ENCODE data around the gene PDE1C.
"Not testable (repeated sequence)": the region's sequence is repeated elsewhere in the genome, so short reads cannot be mapped to it uniquely, and the experiment has no call there.

Gene PDE1C

DNA sequence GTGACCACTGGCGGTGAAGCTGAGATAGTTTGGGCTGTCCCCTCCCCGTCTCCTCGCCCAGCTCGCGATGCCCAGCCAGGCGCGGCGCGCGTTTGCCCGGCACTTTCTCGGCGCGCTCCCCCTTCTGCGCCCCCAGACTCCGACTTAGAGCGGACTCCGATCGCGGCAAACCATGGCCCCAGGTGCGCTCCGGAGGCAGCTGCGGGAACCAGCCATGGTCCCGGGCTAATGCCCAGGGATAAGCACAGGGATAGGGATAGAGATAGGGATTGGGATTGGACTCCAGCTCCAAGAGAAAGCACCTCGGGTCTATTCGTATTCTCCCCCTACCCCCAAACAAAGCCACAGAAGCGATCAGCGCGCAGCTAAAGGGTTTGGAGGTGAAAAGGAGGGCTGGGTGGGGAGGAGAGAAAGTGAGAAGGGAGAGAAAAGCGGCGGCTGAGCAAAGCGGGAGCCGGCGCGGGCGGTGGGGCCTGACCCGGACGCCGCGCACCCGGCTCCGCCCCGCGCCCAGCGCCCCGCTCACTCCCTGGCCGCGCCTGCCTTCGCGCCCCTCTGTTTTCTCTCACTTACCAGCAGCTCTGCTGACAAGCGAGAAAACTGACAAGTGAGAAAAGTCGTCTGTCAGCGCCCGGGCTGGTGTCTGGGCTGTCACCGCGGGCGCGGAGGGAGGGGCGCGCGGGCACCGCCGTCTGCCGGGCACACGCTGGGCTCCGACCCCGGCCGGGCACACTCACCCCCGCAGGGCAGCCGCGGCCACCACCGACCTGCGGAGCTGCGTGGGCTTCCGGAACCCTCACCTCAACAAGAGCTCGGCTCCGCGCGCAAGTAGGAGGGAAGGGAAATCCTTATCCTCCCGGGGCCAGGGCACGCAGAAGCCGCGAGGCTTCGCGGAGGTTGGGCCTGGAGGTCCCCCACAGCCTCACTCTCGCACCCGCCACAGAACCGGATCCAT, at the start of gene PDE1C:
TSS of gene PDE1C (minus strand) at position 2 of the 955 bp plus-strand sequence.
- DNase-seq (ENCODE audit: low read depth) = no peak

DNA sequence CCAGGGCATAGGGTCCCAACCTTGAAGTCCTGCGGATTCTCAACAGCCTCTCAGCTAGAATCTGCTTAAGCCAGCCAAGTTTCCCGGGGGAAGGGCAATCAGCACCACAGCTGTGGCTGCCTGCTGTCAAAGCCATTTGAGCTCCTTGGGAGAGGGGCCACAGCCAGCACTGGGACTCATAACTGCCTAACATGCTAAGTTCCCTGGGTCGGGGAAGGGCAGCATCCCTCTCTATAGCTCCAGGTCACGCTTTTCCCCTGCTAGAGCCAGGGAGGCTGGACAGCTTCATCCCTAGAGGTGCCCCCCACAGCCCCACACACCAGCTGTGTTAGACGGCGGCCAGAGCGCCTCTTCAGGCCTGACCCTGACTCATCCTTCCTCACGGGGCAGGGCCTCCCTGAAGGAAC, 49.6 kb upstream of the PDE1C start:
- no peak for DNase-seq (ENCODE audit: low read depth)

- DNase-seq (ENCODE audit: low read depth) = no peak
These were observed 47.6 kb upstream of the PDE1C start for GRCh38 chr7:32117837-32118236.

- no peak for DNase-seq (ENCODE audit: low read depth)
These were observed 46.2 kb upstream of the PDE1C start for GRCh38 chr7:32116436-32116835.

GRCh38 chr7:32115831-32116230, 45.6 kb upstream of the PDE1C start:
- no peak for DNase-seq (ENCODE audit: low read depth)

DNA sequence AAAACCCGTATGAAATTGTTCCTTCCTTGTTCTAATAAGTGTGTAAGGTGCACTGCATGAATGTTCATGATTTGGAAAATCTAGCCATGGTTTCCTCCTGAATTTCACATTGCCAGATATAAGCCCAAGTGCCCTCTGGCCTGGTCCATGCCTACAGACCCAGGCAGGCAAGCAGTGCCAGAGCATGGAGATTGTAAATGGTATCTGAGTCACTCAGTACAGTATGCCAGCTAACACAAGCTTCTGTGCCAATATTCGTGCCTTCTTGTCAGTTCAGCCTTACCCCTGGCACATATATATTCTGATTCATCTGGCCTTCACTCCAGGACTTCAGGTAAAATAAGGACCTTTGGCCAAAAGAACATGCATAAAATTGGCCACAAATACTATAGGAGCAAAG, 38.4 kb upstream of the PDE1C start:
- DNase-seq (ENCODE audit: low read depth) = no peak

DNA sequence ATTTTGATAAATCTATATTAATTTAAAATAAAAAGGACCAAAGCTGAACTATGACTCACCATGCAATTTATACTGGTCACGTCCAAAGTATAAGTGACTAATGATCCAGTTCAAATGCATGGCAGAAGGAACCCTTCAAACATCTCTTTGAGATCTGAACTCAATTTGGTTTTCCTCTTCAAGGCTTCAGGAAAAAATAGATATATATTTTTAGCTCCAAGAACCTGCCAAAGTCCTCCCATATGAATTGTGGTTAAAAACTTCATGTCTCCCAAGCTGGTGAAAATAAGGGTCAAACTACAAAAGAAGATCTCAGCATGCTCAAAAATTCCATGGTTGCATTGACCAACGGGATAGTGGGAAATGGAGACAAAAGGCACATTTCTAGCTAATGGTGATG, 34.6 kb upstream of the PDE1C start:
- DNase-seq (ENCODE audit: low read depth) = peak; percentile 22

DNA sequence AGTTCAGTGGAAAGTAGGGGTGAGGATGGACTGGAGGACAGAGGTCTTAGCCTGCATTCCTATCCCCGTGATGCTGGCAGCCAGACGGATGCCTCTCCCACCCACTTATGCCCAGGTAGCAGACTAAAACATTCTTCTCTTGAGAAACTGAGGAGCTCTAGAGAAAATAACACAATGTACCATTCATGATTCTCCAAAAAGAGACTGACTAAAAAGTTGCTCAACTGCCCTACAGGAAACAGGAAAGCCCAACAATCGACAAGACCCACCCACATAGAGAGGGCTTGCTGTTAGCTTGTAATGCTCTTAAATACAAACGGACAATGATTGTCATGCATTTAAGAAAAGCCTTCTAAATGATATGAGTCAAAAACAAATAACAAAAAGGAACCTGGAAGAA, 33.2 kb upstream of the PDE1C start:
- DNase-seq (ENCODE audit: low read depth) = no peak

DNA sequence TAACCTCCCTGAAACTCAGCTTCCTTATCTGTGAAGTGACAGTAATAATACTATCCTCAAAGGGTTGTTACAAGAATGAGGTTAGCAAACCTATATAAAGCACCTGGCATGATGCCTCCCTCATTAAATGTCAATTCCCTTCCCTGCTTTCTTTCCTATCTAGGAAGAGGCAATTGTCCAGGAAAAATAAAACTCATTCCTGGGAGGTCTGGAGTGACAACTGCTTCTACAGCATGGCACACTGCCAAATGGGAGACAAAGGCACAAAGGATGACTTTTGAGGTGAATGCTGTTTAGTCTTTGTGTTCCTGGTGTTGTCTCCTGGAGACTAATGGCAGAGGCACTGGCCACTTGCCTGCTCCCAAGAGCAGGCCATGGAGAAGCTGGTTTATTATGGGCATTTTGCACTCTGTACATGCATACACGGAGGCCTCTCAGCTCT, 32.2 kb upstream of the PDE1C start:
- DNase-seq (ENCODE audit: low read depth) = no peak

DNA sequence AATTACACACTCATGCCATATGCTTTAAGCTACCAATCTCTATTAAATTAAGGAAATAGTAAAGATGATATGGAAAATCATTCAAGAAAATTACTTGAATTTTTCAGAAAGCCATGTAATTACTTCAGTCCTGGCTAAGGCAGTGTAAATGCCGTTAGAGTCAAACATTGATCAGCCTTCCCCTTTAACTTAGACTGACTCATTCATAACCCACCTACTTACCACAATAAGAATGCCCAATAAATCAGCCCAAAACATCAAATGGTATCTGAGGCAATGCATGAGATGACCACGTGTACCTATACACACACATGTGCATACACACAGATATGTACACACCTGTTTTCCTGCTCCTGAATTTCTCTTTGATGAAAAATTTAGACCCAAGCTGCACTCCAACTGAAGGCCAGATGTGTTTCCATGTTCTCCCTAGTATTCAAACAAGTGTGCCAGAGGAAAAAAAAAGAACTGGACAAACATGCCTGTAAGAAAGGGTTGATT, 30.2 kb upstream of the PDE1C start:
- no peak for DNase-seq (ENCODE audit: low read depth)

DNA sequence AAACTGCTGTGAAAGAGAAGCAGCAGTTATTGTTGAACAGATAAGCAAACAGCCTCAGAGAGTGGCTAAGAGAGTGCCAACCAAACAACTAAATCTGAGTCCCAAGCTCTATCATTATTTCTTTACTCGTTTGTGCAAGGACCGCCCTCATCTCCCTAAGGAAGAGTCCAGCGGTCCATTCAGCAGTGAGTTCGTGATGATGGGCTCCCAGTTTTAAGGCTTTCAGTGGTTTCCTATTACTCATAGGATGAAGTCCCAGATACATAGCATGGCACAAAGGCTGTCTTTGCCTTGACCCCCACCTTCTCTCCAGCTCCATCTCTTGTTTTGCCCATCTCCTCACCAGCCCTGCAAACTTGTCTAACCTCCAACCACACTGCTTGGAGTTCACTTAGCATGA, 24.3 kb upstream of the PDE1C start:
- no peak for DNase-seq (ENCODE audit: low read depth)

DNA sequence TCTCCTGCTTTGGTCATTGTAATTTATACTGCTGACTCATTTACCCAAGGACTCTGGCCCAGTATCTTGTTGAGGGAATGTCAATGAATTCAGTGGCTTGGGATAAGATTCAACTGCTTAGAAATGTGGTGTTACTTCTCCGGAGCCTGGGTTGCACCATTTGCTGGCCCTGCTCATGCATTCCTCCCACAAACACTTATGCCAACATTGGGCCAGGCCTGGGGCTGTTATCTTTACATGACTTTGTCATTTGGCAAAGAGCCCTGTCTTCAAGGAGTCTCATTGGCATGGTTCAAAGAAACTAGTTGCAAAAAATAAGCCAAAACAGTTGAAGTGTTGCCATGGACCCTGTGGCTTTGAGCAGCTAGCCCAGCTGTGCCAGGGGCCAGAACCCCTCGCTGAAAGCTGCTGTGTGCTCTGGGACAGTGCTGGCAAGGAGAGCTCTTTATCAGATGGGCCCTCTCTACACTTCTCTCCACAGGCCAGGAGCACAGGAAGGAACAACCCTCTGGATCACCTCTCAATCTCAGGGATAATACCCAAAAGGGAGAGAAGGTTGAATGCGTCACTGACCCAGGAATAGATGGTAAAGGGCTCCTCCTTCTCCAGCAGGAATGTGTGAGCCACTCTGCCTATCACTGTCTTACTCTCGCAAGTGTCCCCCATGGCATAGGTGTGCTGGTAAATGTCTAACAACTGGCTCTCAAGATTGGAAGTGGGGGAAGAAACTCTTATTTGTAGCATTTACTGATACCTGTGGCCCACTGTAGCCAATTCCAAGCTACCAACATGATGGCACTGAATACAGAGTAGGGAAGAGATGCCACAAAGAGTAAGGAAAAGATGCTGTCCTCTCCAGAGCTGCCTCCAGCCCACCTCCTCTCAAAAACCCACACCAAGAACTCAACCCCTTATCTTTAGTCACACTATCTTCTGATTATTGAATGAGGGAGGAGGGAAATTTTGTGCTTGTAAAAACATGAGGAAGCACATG, 23.5 kb upstream of the PDE1C start:
- DNase-seq (ENCODE audit: low read depth) = peak; percentile 93

- DNase-seq (ENCODE audit: low read depth) = no peak
These were observed 22.1 kb upstream of the PDE1C start for GRCh38 chr7:32092346-32092745.

GRCh38 chr7:32091608-32092210, 21.5 kb upstream of the PDE1C start:
- DNase-seq (ENCODE audit: low read depth) = no peak

DNA sequence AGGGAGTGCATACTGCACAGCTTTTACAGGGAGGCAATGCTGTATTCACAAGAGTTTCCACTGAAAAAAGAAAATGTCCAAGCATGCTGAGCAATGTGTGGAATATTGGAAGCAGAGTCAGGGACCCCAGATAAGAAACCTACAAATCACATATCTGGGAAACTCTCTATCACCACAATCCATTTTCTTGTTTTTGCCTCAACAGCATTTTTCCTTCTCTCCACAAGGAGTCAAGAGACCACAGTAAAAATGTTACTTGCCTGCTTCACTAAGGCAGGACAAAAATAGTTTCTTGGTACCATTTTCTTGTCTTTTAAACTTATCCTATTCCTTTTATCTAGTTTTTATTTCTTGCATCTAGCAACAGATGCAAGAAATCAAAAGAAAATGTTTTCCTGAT, 19.5 kb upstream of the PDE1C start:
- DNase-seq (ENCODE audit: low read depth) = no peak

GRCh38 chr7:32089256-32089655, 19.0 kb upstream of the PDE1C start:
- no peak for DNase-seq (ENCODE audit: low read depth)

DNA sequence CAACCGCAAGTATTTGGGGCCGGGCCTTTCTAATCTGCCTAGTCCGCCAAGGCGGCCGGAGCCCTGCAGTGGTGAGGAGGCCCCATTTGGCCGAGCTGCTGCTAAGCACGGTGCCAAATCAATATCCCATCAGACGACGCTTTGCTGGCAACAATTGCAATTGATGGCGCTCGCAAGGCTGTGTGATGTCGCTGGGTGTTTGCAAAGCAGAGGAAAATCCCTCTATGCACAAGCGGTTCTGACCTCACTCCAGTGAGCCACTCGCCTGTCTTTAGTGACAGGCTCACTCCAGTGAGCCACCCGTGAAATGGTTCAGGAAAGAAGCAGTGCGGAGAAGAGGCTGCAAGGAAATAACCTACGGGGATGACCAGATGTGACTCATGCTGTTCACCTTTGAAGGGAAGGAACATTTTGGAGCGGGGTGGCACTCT, 18.3 kb upstream of the PDE1C start:
- DNase-seq (ENCODE audit: low read depth) = no peak

- no peak for DNase-seq (ENCODE audit: low read depth)
These were observed 9.3 kb upstream of the PDE1C start for GRCh38 chr7:32079510-32079909.

DNA sequence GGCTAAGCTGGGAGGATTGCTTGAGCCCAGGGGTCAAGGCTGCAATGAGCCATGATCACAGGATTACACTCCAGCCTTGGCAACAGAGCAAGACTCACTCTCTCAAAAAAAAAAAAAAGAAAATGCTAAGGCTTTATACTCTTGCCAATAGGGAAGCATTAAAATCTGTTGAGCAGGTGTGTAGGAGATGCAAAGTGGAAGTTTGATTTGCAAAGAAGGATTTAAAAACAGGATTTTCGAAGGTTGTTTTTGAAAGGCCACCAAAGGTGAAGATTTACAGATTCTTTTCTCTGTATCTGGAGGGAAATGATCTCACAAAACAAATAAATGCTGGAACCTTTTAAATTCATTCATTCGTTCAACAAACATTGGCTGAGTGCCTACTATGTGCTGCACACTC, 8.6 kb upstream of the PDE1C start:
- DNase-seq (ENCODE audit: low read depth) = no peak

DNA sequence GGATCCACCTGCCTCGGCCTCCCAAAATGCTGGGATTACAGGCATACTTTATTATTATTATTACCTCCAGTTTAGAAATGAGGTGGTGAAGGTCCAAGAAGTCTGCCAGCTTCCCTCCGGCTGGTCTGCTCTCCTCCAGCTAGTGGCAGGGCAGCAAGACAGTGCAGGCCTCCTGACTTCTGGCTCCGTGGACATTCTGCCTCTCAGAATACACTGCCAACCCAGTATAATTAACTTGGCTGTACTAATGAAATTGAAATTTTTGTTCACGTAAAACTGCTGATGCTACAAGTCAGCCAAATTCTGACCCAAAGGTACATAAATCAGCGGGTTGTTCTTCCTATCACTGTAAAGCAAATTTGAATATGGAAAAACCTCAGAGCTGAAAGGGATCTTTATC, 7.6 kb upstream of the PDE1C start:
- no peak for DNase-seq (ENCODE audit: low read depth)

- DNase-seq (ENCODE audit: low read depth) = not testable (repeated sequence)
These were observed 6.6 kb upstream of the PDE1C start for GRCh38 chr7:32076802-32077201.

GRCh38 chr7:32075612-32076011, 5.4 kb upstream of the PDE1C start:
- no peak for DNase-seq (ENCODE audit: low read depth)

Data from stromal cell of bone marrow (primary cell).